Osteocyte (in vitro differentiated cells): ENCODE results near the gene SERAC1. TPM values are rescaled to one million over a fixed set of nuclear protein-coding genes. Genes with fewer than 3 reads are reported as not detected.

Experiments used
- DNase-seq: peaks from one replicate; pipeline ENCODE4 v3.0.0; 2021; ENCODE audit warnings: mixed read lengths; ENCODE audit not compliant: unreplicated experiment; ENCODE audit errors: extremely low spot score
- H3K27ac Mint-ChIP-seq: one replicate; pipeline ENCODE4 v1.8.0; 2021; ENCODE audit warnings: mild to moderate bottlenecking, mixed read lengths; ENCODE audit not compliant: unreplicated experiment
- H3K27me3 Mint-ChIP-seq: one replicate; pipeline ENCODE4 v1.8.0; 2021; ENCODE audit warnings: mixed read lengths; ENCODE audit not compliant: unreplicated experiment
- H3K36me3 Mint-ChIP-seq: one replicate; pipeline ENCODE4 v1.8.0; 2021; ENCODE audit warnings: mixed read lengths; ENCODE audit not compliant: unreplicated experiment
- H3K4me1 Mint-ChIP-seq: one replicate; pipeline ENCODE4 v1.8.0; 2021; ENCODE audit warnings: mixed read lengths; ENCODE audit not compliant: unreplicated experiment
- H3K4me3 Mint-ChIP-seq: one replicate; pipeline ENCODE4 v1.8.0; 2021; ENCODE audit warnings: mild to moderate bottlenecking, moderate library complexity, mixed read lengths; ENCODE audit not compliant: unreplicated experiment
- H3K9me3 Mint-ChIP-seq: one replicate; pipeline ENCODE4 v1.8.0; 2021; ENCODE audit warnings: mixed read lengths; ENCODE audit not compliant: unreplicated experiment
- total RNA-seq: library from RNA; stranded (reverse); gene quantifications from 2 replicates; pipeline ENCODE4 v1.2.1, GENCODE V29; 2021
- TF ChIP-seq, protein P1 (sequence below): fragments of 200-600 bp; sonication (generic); IDR thresholded peaks from 2 replicates; pipeline ENCODE4 v1.5.0; 2021; ENCODE audit warnings: antibody characterized with exemption, mild to moderate bottlenecking, moderate library complexity

Gene SERAC1
- total RNA-seq, 1 donor from 2014 or later: 10.3 TPM

- no peak for DNase-seq
- no peaks in the 10 kb centered on the region for H3K9me3 Mint-ChIP-seq
- H3K36me3 Mint-ChIP-seq: no peaks in the 10 kb centered on the region
- TF ChIP-seq, protein P1, sequence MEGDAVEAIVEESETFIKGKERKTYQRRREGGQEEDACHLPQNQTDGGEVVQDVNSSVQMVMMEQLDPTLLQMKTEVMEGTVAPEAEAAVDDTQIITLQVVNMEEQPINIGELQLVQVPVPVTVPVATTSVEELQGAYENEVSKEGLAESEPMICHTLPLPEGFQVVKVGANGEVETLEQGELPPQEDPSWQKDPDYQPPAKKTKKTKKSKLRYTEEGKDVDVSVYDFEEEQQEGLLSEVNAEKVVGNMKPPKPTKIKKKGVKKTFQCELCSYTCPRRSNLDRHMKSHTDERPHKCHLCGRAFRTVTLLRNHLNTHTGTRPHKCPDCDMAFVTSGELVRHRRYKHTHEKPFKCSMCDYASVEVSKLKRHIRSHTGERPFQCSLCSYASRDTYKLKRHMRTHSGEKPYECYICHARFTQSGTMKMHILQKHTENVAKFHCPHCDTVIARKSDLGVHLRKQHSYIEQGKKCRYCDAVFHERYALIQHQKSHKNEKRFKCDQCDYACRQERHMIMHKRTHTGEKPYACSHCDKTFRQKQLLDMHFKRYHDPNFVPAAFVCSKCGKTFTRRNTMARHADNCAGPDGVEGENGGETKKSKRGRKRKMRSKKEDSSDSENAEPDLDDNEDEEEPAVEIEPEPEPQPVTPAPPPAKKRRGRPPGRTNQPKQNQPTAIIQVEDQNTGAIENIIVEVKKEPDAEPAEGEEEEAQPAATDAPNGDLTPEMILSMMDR: no peak
- H3K4me3 Mint-ChIP-seq: no peak overlapping the region
- H3K27ac Mint-ChIP-seq: no peak overlapping the region
- H3K4me1 Mint-ChIP-seq: peaks cover 31% of the 10 kb centered on the region
- no peaks in the 10 kb centered on the region for H3K27me3 Mint-ChIP-seq
Observed at GRCh38 chr6:158165919-158166416, 2.1 kb downstream of the SERAC1 start.

DNA sequence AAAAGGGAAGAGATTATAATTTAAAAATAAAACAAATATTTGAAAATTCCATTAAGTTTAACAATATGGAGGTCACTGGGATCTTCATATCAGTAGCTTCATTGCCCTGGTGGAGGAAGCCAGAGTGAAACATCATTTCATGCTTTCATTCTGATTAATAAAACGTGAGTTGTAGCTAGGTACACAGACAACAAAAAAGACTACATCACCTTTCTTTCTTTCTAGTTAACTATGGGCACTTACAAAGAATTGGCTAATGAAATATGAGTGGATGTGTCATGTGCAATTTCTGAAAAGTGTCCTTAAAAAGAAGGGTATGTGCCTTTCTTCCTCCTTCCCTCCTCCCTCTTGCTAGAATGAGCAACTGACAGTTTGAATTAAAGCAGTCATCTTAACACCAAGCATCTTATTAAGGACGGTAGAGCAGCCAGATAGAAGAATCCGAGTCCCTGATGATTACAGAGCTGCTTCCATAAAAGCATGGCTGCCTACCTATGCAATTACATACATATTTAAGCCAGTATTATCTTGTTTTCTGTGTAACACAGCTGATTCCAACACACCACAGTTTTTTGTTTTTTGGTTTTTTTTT is 3.4 kb downstream of the SERAC1 start:
- Mint-ChIP-seq H3K4me1 (peaks cover 23% of the 10 kb centered on the region), H3K36me3 (peaks cover 4% of the 10 kb centered on the region), H3K27me3 (no peaks in the 10 kb centered on the region), H3K27ac (no peak overlapping the region), H3K4me3 (no peak overlapping the region), H3K9me3 (peaks cover 6% of the 10 kb centered on the region)
- no peak for DNase-seq
- TF ChIP-seq, protein P1: no peak

DNA sequence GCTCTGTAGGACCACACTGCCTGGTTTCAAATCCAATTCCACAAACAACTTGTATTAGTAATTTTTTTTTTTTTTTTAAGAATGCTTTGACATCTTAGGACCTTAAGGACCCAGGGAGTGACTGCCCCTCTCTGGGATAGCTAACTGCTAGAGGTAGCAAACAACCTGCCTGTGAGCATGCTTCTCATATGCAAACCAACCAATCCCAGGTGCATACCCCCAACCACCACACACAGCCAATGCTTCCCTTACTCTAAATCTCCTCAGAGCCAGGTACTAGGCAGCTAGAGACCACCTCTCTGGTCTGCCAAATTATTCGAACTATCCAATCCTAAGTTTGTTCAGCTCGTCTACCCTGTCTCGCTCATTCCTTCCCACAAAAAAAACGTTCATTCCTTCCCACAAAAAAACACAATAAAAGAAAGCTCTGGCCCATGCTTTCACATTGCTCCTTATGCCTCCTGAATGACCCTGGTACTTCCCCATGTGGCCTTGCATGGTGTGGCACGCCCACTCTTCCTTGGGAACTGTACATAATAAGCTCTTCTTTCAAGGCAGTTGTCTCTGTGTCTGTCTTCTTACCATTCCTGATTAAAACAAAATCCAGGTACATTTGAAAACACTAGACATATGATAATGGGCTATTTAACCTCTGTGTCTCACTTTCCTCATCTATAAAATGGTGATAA is 6.4 kb downstream of the SERAC1 start:
- Mint-ChIP-seq H3K27ac (peak overlapping the region; percentile 12), H3K36me3 (peaks cover 16% of the 10 kb centered on the region), H3K4me3 (no peak overlapping the region)

DNA sequence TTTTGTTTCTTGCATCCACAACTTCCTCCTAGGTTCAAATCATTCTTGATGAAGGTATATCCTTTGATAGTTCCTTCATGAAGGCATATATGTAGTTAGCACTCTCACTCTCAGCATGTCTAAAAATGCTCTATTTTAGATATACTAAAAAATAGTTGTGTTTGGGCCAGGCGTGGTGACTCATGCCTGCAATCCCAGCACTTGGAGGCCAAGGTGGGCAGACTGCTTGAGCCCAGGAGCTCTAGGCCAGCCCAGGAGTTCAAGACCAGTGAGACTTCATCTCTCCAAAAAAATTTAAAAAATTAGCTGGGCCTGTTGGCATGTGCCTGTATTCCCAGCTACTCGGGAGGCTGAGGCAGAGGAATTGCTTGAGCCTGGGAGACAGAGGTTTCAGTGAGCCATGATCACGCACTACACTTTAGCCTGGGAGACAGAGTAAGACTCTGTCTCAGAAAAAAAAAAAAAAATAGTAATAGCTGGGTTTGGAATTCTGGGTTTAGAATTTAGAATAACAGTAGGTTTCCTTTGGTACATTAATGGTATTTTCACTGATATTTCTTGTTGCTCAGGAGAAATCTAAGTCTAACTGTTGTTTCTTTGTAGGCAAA is 7.0 kb downstream of the SERAC1 start:
- DNase-seq: no peak
- TF ChIP-seq, protein P1: no peak
- Mint-ChIP-seq H3K4me3 (no peak overlapping the region), H3K27me3 (no peaks in the 10 kb centered on the region), H3K36me3 (peaks cover 18% of the 10 kb centered on the region), H3K9me3 (peaks cover 6% of the 10 kb centered on the region), H3K27ac (no peak overlapping the region), H3K4me1 (peaks cover 15% of the 10 kb centered on the region)

More for the DNA sequence above, 6.4 kb downstream of the SERAC1 start:
- peaks cover 17% of the 10 kb centered on the region for H3K4me1 Mint-ChIP-seq
- H3K27me3 Mint-ChIP-seq: no peaks in the 10 kb centered on the region
- TF ChIP-seq, protein P1: no peak
- DNase-seq: no peak
- H3K9me3 Mint-ChIP-seq: peaks cover 6% of the 10 kb centered on the region

- Mint-ChIP-seq H3K36me3 (peaks cover 25% of the 10 kb centered on the region), H3K27me3 (no peaks in the 10 kb centered on the region), H3K27ac (no peak overlapping the region), H3K4me3 (no peak overlapping the region), H3K9me3 (peaks cover 6% of the 10 kb centered on the region), H3K4me1 (peaks cover 11% of the 10 kb centered on the region)
- DNase-seq: no peak
- TF ChIP-seq, protein P1: no peak
Observed at GRCh38 chr6:158158748-158159147, 9.3 kb downstream of the SERAC1 start.
